Esophagus muscularis mucosa (tissue), 4 donors: ENCODE results near the gene BTG3.

ENCODE experiments used
- EP300 ChIP-seq: sonication (generic); formaldehyde crosslinking; IDR thresholded peaks from one replicate; pipeline ENCODE4 v1.6.1; 2017; ENCODE audit warnings: antibody characterized with exemption
- POLR2A ChIP-seq: fragments of 450-650 bp; IDR thresholded peaks from one replicate; pipeline ENCODE4 v1.6.1; 2017; ENCODE audit warnings: antibody characterized with exemption, moderate library complexity, mild to moderate bottlenecking, low read depth
- POLR2AphosphoS5 ChIP-seq, 2 donors: sonication (generic); formaldehyde crosslinking; IDR thresholded peaks; one replicate each; pipeline ENCODE4 v1.6.1; 2017; ENCODE audit warnings: antibody characterized with exemption in 2 of 2
- TF ChIP-seq, protein P1 (sequence below), 3 experiments: fragments of 200-600 bp in 2 of 3; fragments of 450-650 bp in 1 of 3; sonication (generic) in 2 of 3; IDR thresholded peaks; one replicate each; pipeline ENCODE4 v1.5.1; 2017 to 2019; ENCODE audit warnings: antibody characterized with exemption in 3 of 3, mild to moderate bottlenecking in 2 of 3, moderate library complexity in 1 of 3

- TF ChIP-seq, protein P1, sequence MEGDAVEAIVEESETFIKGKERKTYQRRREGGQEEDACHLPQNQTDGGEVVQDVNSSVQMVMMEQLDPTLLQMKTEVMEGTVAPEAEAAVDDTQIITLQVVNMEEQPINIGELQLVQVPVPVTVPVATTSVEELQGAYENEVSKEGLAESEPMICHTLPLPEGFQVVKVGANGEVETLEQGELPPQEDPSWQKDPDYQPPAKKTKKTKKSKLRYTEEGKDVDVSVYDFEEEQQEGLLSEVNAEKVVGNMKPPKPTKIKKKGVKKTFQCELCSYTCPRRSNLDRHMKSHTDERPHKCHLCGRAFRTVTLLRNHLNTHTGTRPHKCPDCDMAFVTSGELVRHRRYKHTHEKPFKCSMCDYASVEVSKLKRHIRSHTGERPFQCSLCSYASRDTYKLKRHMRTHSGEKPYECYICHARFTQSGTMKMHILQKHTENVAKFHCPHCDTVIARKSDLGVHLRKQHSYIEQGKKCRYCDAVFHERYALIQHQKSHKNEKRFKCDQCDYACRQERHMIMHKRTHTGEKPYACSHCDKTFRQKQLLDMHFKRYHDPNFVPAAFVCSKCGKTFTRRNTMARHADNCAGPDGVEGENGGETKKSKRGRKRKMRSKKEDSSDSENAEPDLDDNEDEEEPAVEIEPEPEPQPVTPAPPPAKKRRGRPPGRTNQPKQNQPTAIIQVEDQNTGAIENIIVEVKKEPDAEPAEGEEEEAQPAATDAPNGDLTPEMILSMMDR (IDR thresholded peaks at IDR 0.05): no peak
- TF ChIP-seq POLR2A (no peak), EP300 (no peak), POLR2AphosphoS5 (IDR thresholded peaks at IDR 0.05) (no peak)
Measured at GRCh38 chr21:17560377-17561025, 52.2 kb downstream of the BTG3 start.
